Loucy (cell line): ENCODE data around the gene NRXN3.

Experiments
- H2AFZ ChIP-seq: fragments of 200-600 bp; sonication (generic); 2 replicates; pipeline ENCODE4 v1.6.0; 2016; ENCODE audit warnings: antibody characterized with exemption, mild to moderate bottlenecking, low read length, moderate library complexity
- H3F3A ChIP-seq: fragments of 200-600 bp; 2 replicates; pipeline ENCODE4 v1.6.0; 2016; ENCODE audit warnings: antibody characterized with exemption, low read depth, mild to moderate bottlenecking
- H3K27me3 ChIP-seq: fragments of 200-600 bp; sonication (generic); 2 replicates; pipeline ENCODE4 v1.6.1; 2014; ENCODE audit warnings: low read length, mild to moderate bottlenecking; ENCODE audit not compliant: insufficient read depth, poor library complexity, severe bottlenecking
- H3K36me3 ChIP-seq: fragments of 200-600 bp; sonication (generic); 2 replicates; pipeline ENCODE4 v1.6.1; 2016; ENCODE audit warnings: low read length; ENCODE audit not compliant: insufficient read depth
- H3K4me1 ChIP-seq: fragments of 200-600 bp; sonication (generic); 2 replicates; pipeline ENCODE4 v1.5.1; 2014; ENCODE audit warnings: low read length, mild to moderate bottlenecking; ENCODE audit not compliant: insufficient read depth, poor library complexity, severe bottlenecking
- H3K4me2 ChIP-seq: fragments of 200-600 bp; sonication (generic); 2 replicates; pipeline ENCODE4 v1.6.0; 2014; ENCODE audit warnings: antibody characterized with exemption, low read length, low read depth, mild to moderate bottlenecking; ENCODE audit not compliant: poor library complexity, severe bottlenecking
- H3K4me3 ChIP-seq: fragments of 200-600 bp; sonication (generic); 2 replicates; pipeline ENCODE4 v1.5.1; 2014; ENCODE audit warnings: low read length, mild to moderate bottlenecking, mixed read lengths; ENCODE audit not compliant: poor library complexity, severe bottlenecking
- H3K79me2 ChIP-seq: fragments of 200-600 bp; sonication (generic); 2 replicates; pipeline ENCODE4 v1.6.1; 2014; ENCODE audit warnings: low read length; ENCODE audit not compliant: insufficient read depth
- H3K9ac ChIP-seq: fragments of 200-600 bp; sonication (generic); 2 replicates; pipeline ENCODE4 v1.6.0; 2014; ENCODE audit warnings: mild to moderate bottlenecking, low read depth, low read length, moderate library complexity; ENCODE audit not compliant: poor library complexity, severe bottlenecking
- H3K9me2 ChIP-seq: fragments of 200-600 bp; sonication (generic); replicated peaks from 2 replicates; pipeline ENCODE4 v1.6.1; 2016; ENCODE audit warnings: low read depth, low read length, mixed read lengths
- H3K9me3 ChIP-seq: fragments of 200-600 bp; sonication (generic); 2 replicates; pipeline ENCODE4 v1.6.1; 2014; ENCODE audit warnings: mild to moderate bottlenecking, antibody characterized with exemption, low read length, low read depth; ENCODE audit not compliant: insufficient read depth
- H4K20me1 ChIP-seq: fragments of 200-600 bp; sonication (generic); 2 replicates; pipeline ENCODE4 v1.6.0; 2014; ENCODE audit warnings: antibody characterized with exemption, low read length, mild to moderate bottlenecking; ENCODE audit not compliant: insufficient read depth, poor library complexity, severe bottlenecking
- EZH2phosphoT487 ChIP-seq: fragments of 200-600 bp; IDR thresholded peaks from 2 replicates; pipeline ENCODE4 v1.6.1; 2018; ENCODE audit warnings: antibody characterized with exemption, mild to moderate bottlenecking, moderate library complexity, borderline replicate concordance
- TF ChIP-seq, protein P1 (sequence below): fragments of 200-600 bp; sonication (generic); conservative IDR thresholded peaks from 2 replicates; pipeline ENCODE4 v1.5.1; 2014; ENCODE audit warnings: mild to moderate bottlenecking, antibody characterized with exemption, low read length

NRXN3 gene

DNA sequence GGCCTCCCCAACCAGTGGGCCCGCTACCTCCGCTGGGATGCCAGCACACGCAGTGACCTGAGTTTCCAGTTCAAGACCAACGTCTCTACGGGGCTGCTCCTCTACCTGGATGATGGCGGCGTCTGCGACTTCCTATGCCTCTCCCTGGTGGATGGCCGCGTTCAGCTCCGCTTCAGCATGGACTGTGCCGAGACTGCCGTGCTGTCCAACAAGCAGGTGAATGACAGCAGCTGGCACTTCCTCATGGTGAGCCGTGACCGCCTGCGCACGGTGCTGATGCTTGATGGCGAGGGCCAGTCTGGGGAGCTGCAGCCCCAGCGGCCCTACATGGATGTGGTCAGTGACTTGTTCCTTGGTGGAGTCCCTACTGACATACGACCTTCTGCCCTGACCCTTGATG lies 73.0 kb downstream of the NRXN3 start:
- Histone ChIP-seq H3K9me3 (no peaks in the 10 kb centered on the region), H4K20me1 (no peaks in the 10 kb centered on the region), H3K4me2 (no peak overlapping the region), H2AFZ (no peak overlapping the region), H3F3A (no peaks in the 10 kb centered on the region), H3K27me3 (no peaks in the 10 kb centered on the region), H3K9ac (no peak overlapping the region), H3K36me3 (no peaks in the 10 kb centered on the region), H3K9me2 (no peaks in the 10 kb centered on the region), H3K4me3 (no peak overlapping the region), H3K4me1 (no peaks in the 10 kb centered on the region), H3K79me2 (no peaks in the 10 kb centered on the region)
- TF ChIP-seq, protein P1, sequence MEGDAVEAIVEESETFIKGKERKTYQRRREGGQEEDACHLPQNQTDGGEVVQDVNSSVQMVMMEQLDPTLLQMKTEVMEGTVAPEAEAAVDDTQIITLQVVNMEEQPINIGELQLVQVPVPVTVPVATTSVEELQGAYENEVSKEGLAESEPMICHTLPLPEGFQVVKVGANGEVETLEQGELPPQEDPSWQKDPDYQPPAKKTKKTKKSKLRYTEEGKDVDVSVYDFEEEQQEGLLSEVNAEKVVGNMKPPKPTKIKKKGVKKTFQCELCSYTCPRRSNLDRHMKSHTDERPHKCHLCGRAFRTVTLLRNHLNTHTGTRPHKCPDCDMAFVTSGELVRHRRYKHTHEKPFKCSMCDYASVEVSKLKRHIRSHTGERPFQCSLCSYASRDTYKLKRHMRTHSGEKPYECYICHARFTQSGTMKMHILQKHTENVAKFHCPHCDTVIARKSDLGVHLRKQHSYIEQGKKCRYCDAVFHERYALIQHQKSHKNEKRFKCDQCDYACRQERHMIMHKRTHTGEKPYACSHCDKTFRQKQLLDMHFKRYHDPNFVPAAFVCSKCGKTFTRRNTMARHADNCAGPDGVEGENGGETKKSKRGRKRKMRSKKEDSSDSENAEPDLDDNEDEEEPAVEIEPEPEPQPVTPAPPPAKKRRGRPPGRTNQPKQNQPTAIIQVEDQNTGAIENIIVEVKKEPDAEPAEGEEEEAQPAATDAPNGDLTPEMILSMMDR: no peak
- no peak for TF ChIP-seq EZH2phosphoT487

- H3K4me1 ChIP-seq: no peaks in the 10 kb centered on the region
- H2AFZ ChIP-seq: no peak overlapping the region
- H3K9ac ChIP-seq: no peak overlapping the region
- H3K9me3 ChIP-seq: no peaks in the 10 kb centered on the region
- no peaks in the 10 kb centered on the region for H3K27me3 ChIP-seq
- H3K4me2 ChIP-seq: no peak overlapping the region
- no peaks in the 10 kb centered on the region for H3K36me3 ChIP-seq
- H3K9me2 ChIP-seq: no peaks in the 10 kb centered on the region
- H3K4me3 ChIP-seq: no peak overlapping the region
- H3K79me2 ChIP-seq: no peaks in the 10 kb centered on the region
- TF ChIP-seq, protein P1: no peak
- TF ChIP-seq EZH2phosphoT487: no peak
- no peaks in the 10 kb centered on the region for H3F3A ChIP-seq
- no peaks in the 10 kb centered on the region for H4K20me1 ChIP-seq
Observed at GRCh38 chr14:78245238-78245637, 75.1 kb downstream of the NRXN3 start.

- Histone ChIP-seq H3F3A (no peaks in the 10 kb centered on the region), H3K9me2 (no peaks in the 10 kb centered on the region), H3K79me2 (no peaks in the 10 kb centered on the region), H2AFZ (no peak overlapping the region), H3K27me3 (no peaks in the 10 kb centered on the region), H3K9me3 (no peaks in the 10 kb centered on the region), H3K9ac (no peak overlapping the region), H3K4me1 (no peaks in the 10 kb centered on the region), H3K36me3 (no peaks in the 10 kb centered on the region), H3K4me3 (no peak overlapping the region), H3K4me2 (no peak overlapping the region), H4K20me1 (no peaks in the 10 kb centered on the region)
- no peak for TF ChIP-seq EZH2phosphoT487
- TF ChIP-seq, protein P1: no peak
Observed at GRCh38 chr14:78248501-78249090, 78.4 kb downstream of the NRXN3 start.
